ENCODE results near the gene MAP3K21.

- TF ChIP-seq EZH2phosphoT487 (IDR thresholded peaks at IDR 0.05; ENCODE audit: borderline replicate concordance, low read length), result no peak
- TF ChIP-seq, protein P1, sequence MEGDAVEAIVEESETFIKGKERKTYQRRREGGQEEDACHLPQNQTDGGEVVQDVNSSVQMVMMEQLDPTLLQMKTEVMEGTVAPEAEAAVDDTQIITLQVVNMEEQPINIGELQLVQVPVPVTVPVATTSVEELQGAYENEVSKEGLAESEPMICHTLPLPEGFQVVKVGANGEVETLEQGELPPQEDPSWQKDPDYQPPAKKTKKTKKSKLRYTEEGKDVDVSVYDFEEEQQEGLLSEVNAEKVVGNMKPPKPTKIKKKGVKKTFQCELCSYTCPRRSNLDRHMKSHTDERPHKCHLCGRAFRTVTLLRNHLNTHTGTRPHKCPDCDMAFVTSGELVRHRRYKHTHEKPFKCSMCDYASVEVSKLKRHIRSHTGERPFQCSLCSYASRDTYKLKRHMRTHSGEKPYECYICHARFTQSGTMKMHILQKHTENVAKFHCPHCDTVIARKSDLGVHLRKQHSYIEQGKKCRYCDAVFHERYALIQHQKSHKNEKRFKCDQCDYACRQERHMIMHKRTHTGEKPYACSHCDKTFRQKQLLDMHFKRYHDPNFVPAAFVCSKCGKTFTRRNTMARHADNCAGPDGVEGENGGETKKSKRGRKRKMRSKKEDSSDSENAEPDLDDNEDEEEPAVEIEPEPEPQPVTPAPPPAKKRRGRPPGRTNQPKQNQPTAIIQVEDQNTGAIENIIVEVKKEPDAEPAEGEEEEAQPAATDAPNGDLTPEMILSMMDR (IDR thresholded peaks at IDR 0.05; ENCODE audit: low read depth, low read length, poor library complexity, severe bottlenecking), result no peak
Observed at GRCh38 chr1:233313434-233314155, 13.9 kb upstream of the MAP3K21 start.

Measured in DOHH2 (cell line).